Tibial artery (tissue), 4 donors: Measurements from ENCODE around the gene CCDC78.

Source experiments
- DNase-seq, 2 donors: peaks; one replicate each; pipeline ENCODE4 v3.0.0-alpha.2; 2019
- H3K27ac ChIP-seq, 2 donors: fragments of 200-600 bp; sonication (generic) in 1 of 2; 1 replicate in 1 of 2; 2 replicates in 1 of 2; pipeline ENCODE4 v1.5.1; 2018 to 2019; ENCODE audit warnings: mild to moderate bottlenecking in 1 of 2
- H3K27me3 ChIP-seq, 2 donors: fragments of 200-600 bp; sonication (generic) in 1 of 2; one replicate each; pipeline versions ENCODE4 v1.5.1 to v1.6.0; 2016 to 2019
- H3K36me3 ChIP-seq, 3 donors: fragments of 200-600 bp; sonication (generic) in 2 of 3; one replicate each; pipeline ENCODE4 v1.5.1; 2016 to 2019; ENCODE audit warnings: mild to moderate bottlenecking in 2 of 3
- H3K4me1 ChIP-seq, 4 donors: fragments of 200-600 bp; sonication (generic) in 2 of 4; 1 replicate in 3 of 4; 2 replicates in 1 of 4; pipeline ENCODE4 v1.5.1; 2016 to 2019
- H3K4me3 ChIP-seq, 2 donors: fragments of 200-600 bp; sonication (generic) in 1 of 2; 1 replicate in 1 of 2; 2 replicates in 1 of 2; pipeline ENCODE4 v1.5.1; 2018 to 2019; ENCODE audit warnings: mild to moderate bottlenecking in 2 of 2
- H3K9me3 ChIP-seq, 3 donors: fragments of 200-600 bp; sonication (generic) in 1 of 3; one replicate each; pipeline ENCODE4 v1.5.1; 2016 to 2019
- CTCF ChIP-seq, 2 experiments: fragments of 200-600 bp in 1 of 2; fragments of 450-650 bp in 1 of 2; IDR thresholded peaks; one replicate each; pipeline ENCODE4 v1.5.1; 2017 to 2019; ENCODE audit warnings: antibody characterized with exemption in 2 of 2, mild to moderate bottlenecking in 1 of 2, moderate library complexity in 1 of 2
- intact Hi-C: fragments of 100-400 bp; cut with DNase I; formaldehyde crosslinking; loops from one replicate; pipeline ENCODE4 v1.15.0; 2023; ENCODE audit warnings: low total_unique reads

The CCDC78 gene

GRCh38 chr16:704047-704446, 22.2 kb downstream of the CCDC78 start:
- peaks cover 0 to 98% of the 10 kb centered on the region in 2 donors for H3K27me3 ChIP-seq
- no peak overlapping the region for H3K27ac ChIP-seq
- DNase-seq: no peak
- no peaks in the 10 kb centered on the region for H3K36me3 ChIP-seq
- intact Hi-C loops: no loop called here
- no peak for TF ChIP-seq CTCF (IDR thresholded peaks at IDR 0.05)
- H3K4me1 ChIP-seq: peaks cover 0 to 38% (median 10%) of the 10 kb centered on the region in 4 donors
- H3K9me3 ChIP-seq: no peaks in the 10 kb centered on the region
- H3K4me3 ChIP-seq: no peak overlapping the region

- no peaks in the 10 kb centered on the region for H3K9me3 ChIP-seq
- no peak overlapping the region for H3K4me3 ChIP-seq
- intact Hi-C loops: no loop called here
- no peak for DNase-seq
- H3K36me3 ChIP-seq: no peaks in the 10 kb centered on the region
- H3K27me3 ChIP-seq: peaks cover 0 to 94% of the 10 kb centered on the region in 2 donors
- TF ChIP-seq CTCF (IDR thresholded peaks at IDR 0.05): no peak
- H3K4me1 ChIP-seq: peaks cover 0 to 38% (median 10%) of the 10 kb centered on the region in 4 donors
- H3K27ac ChIP-seq: no peak overlapping the region
Observed at GRCh38 chr16:703406-703805, 22.8 kb downstream of the CCDC78 start.

GRCh38 chr16:702341-702740, 23.9 kb downstream of the CCDC78 start:
- no peak overlapping the region for H3K27ac ChIP-seq
- no peak for DNase-seq
- H3K27me3 ChIP-seq: peaks cover 0 to 95% of the 10 kb centered on the region in 2 donors
- H3K36me3 ChIP-seq: no peaks in the 10 kb centered on the region
- H3K9me3 ChIP-seq: no peaks in the 10 kb centered on the region
- no peak for TF ChIP-seq CTCF (IDR thresholded peaks at IDR 0.05)
- no peak overlapping the region for H3K4me3 ChIP-seq
- intact Hi-C loops: no loop called here
- H3K4me1 ChIP-seq: peaks cover 0 to 38% (median 10%) of the 10 kb centered on the region in 4 donors

- no peak overlapping the region for H3K27ac ChIP-seq
- H3K27me3 ChIP-seq: peaks cover 0 to 95% of the 10 kb centered on the region in 2 donors
- no peaks in the 10 kb centered on the region for H3K9me3 ChIP-seq
- intact Hi-C loops: no loop called here
- H3K4me1 ChIP-seq: peaks cover 0 to 26% (median 4%) of the 10 kb centered on the region in 4 donors
- DNase-seq: no peak
- no peak for TF ChIP-seq CTCF (IDR thresholded peaks at IDR 0.05)
- no peak overlapping the region for H3K4me3 ChIP-seq
- no peaks in the 10 kb centered on the region for H3K36me3 ChIP-seq
Observed at GRCh38 chr16:700684-701584, 25.3 kb downstream of the CCDC78 start.

- H3K27ac ChIP-seq: no peak overlapping the region
- H3K4me1 ChIP-seq: peaks cover 0 to 31% (median 12%) of the 10 kb centered on the region in 4 donors
- no peaks in the 10 kb centered on the region for H3K36me3 ChIP-seq
- H3K4me3 ChIP-seq: no peak overlapping the region
- DNase-seq: no peak
- intact Hi-C loops: no loop called here
- no peaks in the 10 kb centered on the region for H3K9me3 ChIP-seq
- H3K27me3 ChIP-seq: peaks cover 3 to 96% of the 10 kb centered on the region in 2 donors
- TF ChIP-seq CTCF (IDR thresholded peaks at IDR 0.05): no peak
Observed at GRCh38 chr16:698911-699671, 27.2 kb downstream of the CCDC78 start.
